Hematopoietic multipotent progenitor cell treated with erythropoietin and hydrocortisone succinate and interleukin-3 and kit ligand, for 15 days (in vitro differentiated cells): ENCODE measurements around the gene C22orf15.

Experiments used
- DNase-seq: peaks from one replicate; pipeline ENCODE4 v3.0.0-alpha.2; 2015; ENCODE audit warnings: low spot score

C22orf15 gene

GRCh38 chr22:23772649-23773473 is 10.1 kb downstream of the C22orf15 start, which contains the start of gene MMP11:
TSS of gene MMP11 (plus strand) at chr22:23772849. CDS start at chr22:23772871, 22 bp downstream.
- DNase-seq: no peak

- no peak for DNase-seq
Measured at GRCh38 chr22:23773483-23774113, 10.8 kb downstream of the C22orf15 start.

GRCh38 chr22:23774114-23774921 is 11.5 kb downstream of the C22orf15 start:
- no peak for DNase-seq

GRCh38 chr22:23774922-23775436 is 12.2 kb downstream of the C22orf15 start:
- no peak for DNase-seq

- no peak for DNase-seq
Measured at GRCh38 chr22:23775779-23776375, 13.1 kb downstream of the C22orf15 start.

- no peak for DNase-seq
Measured at GRCh38 chr22:23777776-23778576, 15.2 kb downstream of the C22orf15 start.

GRCh38 chr22:23778577-23778900 is 15.7 kb downstream of the C22orf15 start:
- no peak for DNase-seq

- no peak for DNase-seq
Measured at GRCh38 chr22:23779083-23779482, 16.3 kb downstream of the C22orf15 start.

- no peak for DNase-seq
Measured at GRCh38 chr22:23779731-23780130, 16.9 kb downstream of the C22orf15 start.

- DNase-seq: no peak
Measured at GRCh38 chr22:23780146-23780748, 17.5 kb downstream of the C22orf15 start.

GRCh38 chr22:23781065-23781464 is 18.3 kb downstream of the C22orf15 start:
- DNase-seq: no peak

GRCh38 chr22:23781511-23782183 is 18.9 kb downstream of the C22orf15 start:
- DNase-seq: no peak

- DNase-seq: no peak
Measured at GRCh38 chr22:23782252-23782651, 19.5 kb downstream of the C22orf15 start.

GRCh38 chr22:23782703-23783102 is 19.9 kb downstream of the C22orf15 start:
- no peak for DNase-seq

GRCh38 chr22:23783265-23784150 is 20.7 kb downstream of the C22orf15 start:
- no peak for DNase-seq

- DNase-seq: no peak
Measured at GRCh38 chr22:23784215-23784732, 21.5 kb downstream of the C22orf15 start.

- DNase-seq: no peak
Measured at GRCh38 chr22:23786261-23786710, 23.5 kb downstream of the C22orf15 start.

- peak; percentile 87 for DNase-seq
Measured at GRCh38 chr22:23786752-23787599, 24.2 kb downstream of the C22orf15 start, which contains the start of gene SMARCB1. TSS of gene SMARCB1 (plus strand) at chr22:23786966. CDS start at chr22:23787170, 204 bp downstream.
